ENCODE measurements around the gene GATB.

GATB gene

DNA sequence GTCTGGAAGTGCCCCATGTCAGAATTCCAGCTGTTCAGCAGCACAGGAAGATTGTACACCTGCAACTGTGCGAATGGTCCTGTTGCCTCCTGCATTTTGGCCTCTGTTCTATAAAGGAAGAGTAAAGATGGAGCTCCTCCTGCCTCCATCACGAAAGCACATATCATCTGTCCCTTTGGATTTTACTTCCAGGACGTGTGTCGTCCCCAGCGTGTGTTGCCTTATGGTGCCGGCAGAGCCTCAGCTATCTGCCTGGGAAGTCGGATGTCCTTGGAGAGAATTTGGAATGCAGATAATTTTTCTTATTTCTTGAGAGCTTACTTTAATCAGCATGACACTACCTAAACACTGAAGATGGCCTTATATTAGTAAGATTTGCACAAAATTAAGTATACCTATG is 97.7 kb downstream of the GATB start:
- TF ChIP-seq CTCF (IDR thresholded peaks at IDR 0.05; ENCODE audit: control extremely low read depth, extremely low read depth, low read depth, missing control alignments) = no peak
- POLR2A ChIA-PET = interaction anchor here (1.1 kb wide), 1 partner anchor 11 kb away, joined by 3 read pairs; no protein-coding TSS in a partner anchor
- DNase-seq (ENCODE audit: extremely low spot score) = no peak
- CTCF ChIA-PET = interaction anchor here (0.8 to 3.2 kb wide), 5 partner anchors 9 to 60 kb away, joined by 3 to 23 read pairs (median 3); no protein-coding TSS in a partner anchor

GRCh38 chr4:151661873-151662272 is 98.9 kb downstream of the GATB start:
- no peak for DNase-seq (ENCODE audit: extremely low spot score)
- POLR2A ChIA-PET = no interaction called here
- no peak for TF ChIP-seq CTCF (IDR thresholded peaks at IDR 0.05; ENCODE audit: control extremely low read depth, extremely low read depth, low read depth, missing control alignments)
- CTCF ChIA-PET = interaction anchor here (3.2 kb wide), 1 partner anchor 11 kb away, joined by 23 read pairs; no protein-coding TSS in a partner anchor

GRCh38 chr4:151660676-151661075 is 100.1 kb downstream of the GATB start:
- POLR2A ChIA-PET = no interaction called here
- no peak for TF ChIP-seq CTCF (IDR thresholded peaks at IDR 0.05; ENCODE audit: control extremely low read depth, extremely low read depth, low read depth, missing control alignments)

GRCh38 chr4:151659601-151660364 is 101.0 kb downstream of the GATB start:
- no peak for TF ChIP-seq CTCF (IDR thresholded peaks at IDR 0.05; ENCODE audit: control extremely low read depth, extremely low read depth, low read depth, missing control alignments)
- POLR2A ChIA-PET = no interaction called here
- CTCF ChIA-PET = interaction anchor here (1.5 kb wide), 1 partner anchor 9 kb away, joined by 5 read pairs; no protein-coding TSS in a partner anchor
- no peak for DNase-seq (ENCODE audit: extremely low spot score)

More at GRCh38 chr4:151660676-151661075, 100.1 kb downstream of the GATB start:
- DNase-seq (ENCODE audit: extremely low spot score) = no peak
- CTCF ChIA-PET = interaction anchor here (1.5 kb wide), 1 partner anchor 10 kb away, joined by 5 read pairs; no protein-coding TSS in a partner anchor

- no peak for DNase-seq (ENCODE audit: extremely low spot score)
- CTCF ChIA-PET = interaction anchor here (1.6 kb wide), 1 partner anchor 8 kb away, joined by 7 read pairs; no protein-coding TSS in a partner anchor
These were observed 101.7 kb downstream of the GATB start for GRCh38 chr4:151658959-151659600.

More at GRCh38 chr4:151658959-151659600, 101.7 kb downstream of the GATB start:
- no peak for TF ChIP-seq CTCF (IDR thresholded peaks at IDR 0.05; ENCODE audit: control extremely low read depth, extremely low read depth, low read depth, missing control alignments)
- POLR2A ChIA-PET = no interaction called here
